ENCODE measurements around the gene OR5K1.
A peak's percentile ranks its signal among the peaks of the same experiment; 100 is the strongest.

Gene OR5K1

DNA sequence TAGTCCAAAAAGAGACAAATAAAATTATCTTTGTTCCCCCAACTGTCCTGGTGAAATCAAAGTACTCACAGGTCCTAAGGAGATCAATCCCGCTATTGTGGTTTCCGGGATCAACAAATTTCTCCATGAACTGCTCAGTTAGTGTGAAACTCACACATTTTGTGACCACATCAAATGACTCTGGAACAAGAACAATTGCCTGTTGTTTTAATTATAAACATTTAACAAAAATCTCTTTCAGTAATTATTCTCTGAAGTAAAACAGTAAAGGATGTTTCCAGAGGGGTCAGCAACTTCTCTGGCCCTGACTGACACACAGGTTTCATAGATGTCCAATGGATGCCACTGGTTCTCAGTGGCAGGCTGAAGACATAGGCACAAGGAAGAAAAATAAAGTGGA is 55.8 kb downstream of the OR5K1 start:
- Histone ChIP-seq H3K27me3 (ENCODE audit: control insufficient read depth, insufficient read depth, low read length) (no peaks in the 10 kb centered on the region), H3K4me1 (ENCODE audit: control insufficient read depth, insufficient read depth, low read length) (no peaks in the 10 kb centered on the region), H3K9ac (ENCODE audit: low read length) (no peak overlapping the region), H3K9me3 (ENCODE audit: control insufficient read depth, low read length) (no peaks in the 10 kb centered on the region), H3K4me3 (ENCODE audit: low read length) (no peak overlapping the region), H3K36me3 (ENCODE audit: control insufficient read depth, insufficient read depth, low read length) (no peaks in the 10 kb centered on the region)

GRCh38 chr3:98519351-98519750 is 56.4 kb downstream of the OR5K1 start:
- Histone ChIP-seq H3K9ac (ENCODE audit: low read length) (no peak overlapping the region), H3K27me3 (ENCODE audit: control insufficient read depth, insufficient read depth, low read length) (no peaks in the 10 kb centered on the region), H3K4me3 (ENCODE audit: low read length) (no peak overlapping the region), H3K9me3 (ENCODE audit: control insufficient read depth, low read length) (no peaks in the 10 kb centered on the region), H3K36me3 (ENCODE audit: control insufficient read depth, insufficient read depth, low read length) (no peaks in the 10 kb centered on the region), H3K4me1 (ENCODE audit: control insufficient read depth, insufficient read depth, low read length) (no peaks in the 10 kb centered on the region)

GRCh38 chr3:98521897-98522543 is 59.0 kb downstream of the OR5K1 start:
- H3K36me3 ChIP-seq (ENCODE audit: control insufficient read depth, insufficient read depth, low read length), result no peaks in the 10 kb centered on the region
- H3K27me3 ChIP-seq (ENCODE audit: control insufficient read depth, insufficient read depth, low read length), result no peaks in the 10 kb centered on the region
- no peaks in the 10 kb centered on the region for H3K4me1 ChIP-seq (ENCODE audit: control insufficient read depth, insufficient read depth, low read length)
- H3K9ac ChIP-seq (ENCODE audit: low read length), result peak overlapping the region; percentile 83
- no peaks in the 10 kb centered on the region for H3K9me3 ChIP-seq (ENCODE audit: control insufficient read depth, low read length)
- H3K4me3 ChIP-seq (ENCODE audit: low read length), result peak overlapping the region; percentile 37

Measured in mucosa of stomach (tissue), 1 donor.